ACHN (cell line): ENCODE results near the gene DECR2.

Experiments
- DNase-seq: peaks from one replicate; pipeline ENCODE4 v3.0.0-alpha.2; 2015
- in situ Hi-C: cut with HindIII; loops from 2 replicates; pipeline ENCODE4 v1.10.0; 2017; ENCODE audit warnings: low sequenced_read_pairs, low pct_ligation_motif_present, low pct_unique_long_range_greater_than_20kb

The DECR2 gene

DNA sequence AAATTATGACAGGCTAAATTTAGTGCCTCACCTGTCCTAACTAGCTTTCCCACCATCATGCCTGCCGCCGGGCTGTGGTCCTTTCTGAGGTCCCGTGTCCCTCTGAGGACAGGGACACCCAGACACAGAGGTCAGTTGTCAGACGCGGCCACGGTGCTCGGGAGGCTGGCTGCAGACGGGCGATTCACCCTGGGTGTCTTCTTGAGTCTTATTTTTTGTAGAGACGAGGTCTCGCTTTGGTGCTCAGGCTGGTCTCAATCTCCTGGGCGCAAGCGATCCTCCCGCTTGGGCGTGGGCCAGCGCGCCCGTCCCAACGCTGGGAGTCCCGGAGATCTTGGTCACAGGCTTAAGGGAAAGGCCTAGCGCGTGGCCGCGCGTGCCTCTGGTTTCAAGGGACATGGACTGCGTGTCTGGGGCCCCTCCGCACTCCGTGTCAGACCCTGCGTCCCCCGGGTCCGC lies 23.0 kb downstream of the DECR2 start:
- peak; percentile 64 for DNase-seq
- in situ Hi-C loops = no loop called here

DNA sequence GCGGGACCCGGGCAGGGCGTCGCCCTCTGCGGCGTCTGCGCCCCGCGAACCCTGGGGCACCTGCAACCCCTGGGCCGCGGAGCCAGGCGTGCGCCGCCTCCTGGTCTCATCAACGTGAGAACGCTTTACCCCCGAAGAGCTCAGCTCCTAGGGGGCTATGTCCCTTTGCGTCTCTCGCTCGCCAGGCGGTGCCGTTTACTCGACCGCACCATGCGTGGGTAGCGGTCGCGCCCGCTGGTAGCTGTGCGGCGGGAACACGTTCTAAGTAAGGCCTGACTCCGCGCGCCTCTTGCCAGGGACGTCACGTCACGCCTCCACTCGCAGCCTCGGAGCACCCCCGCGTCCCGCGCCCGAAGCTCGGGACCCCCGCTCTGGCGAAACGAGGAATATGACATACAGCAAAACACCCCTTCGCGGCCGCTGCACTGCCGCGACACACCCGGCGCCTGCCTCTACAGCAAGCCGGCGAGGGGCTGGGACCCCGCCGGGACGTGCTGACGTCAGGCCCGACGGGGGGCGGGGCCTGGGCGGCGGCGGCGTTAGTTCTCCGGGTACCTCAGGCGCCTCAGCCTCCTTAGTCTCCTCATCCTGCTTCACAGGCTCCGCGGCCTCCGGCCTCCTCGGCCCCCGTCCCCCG lies 23.5 kb downstream of the DECR2 start, which contains the start of gene RAB11FIP3:
RAB11FIP3 (plus strand) TSS at position 568 of the 637 bp plus-strand sequence. CDS start 358 bp downstream, outside the sequence.
- peak; percentile 80 for DNase-seq
- in situ Hi-C loops = no loop called here

DNA sequence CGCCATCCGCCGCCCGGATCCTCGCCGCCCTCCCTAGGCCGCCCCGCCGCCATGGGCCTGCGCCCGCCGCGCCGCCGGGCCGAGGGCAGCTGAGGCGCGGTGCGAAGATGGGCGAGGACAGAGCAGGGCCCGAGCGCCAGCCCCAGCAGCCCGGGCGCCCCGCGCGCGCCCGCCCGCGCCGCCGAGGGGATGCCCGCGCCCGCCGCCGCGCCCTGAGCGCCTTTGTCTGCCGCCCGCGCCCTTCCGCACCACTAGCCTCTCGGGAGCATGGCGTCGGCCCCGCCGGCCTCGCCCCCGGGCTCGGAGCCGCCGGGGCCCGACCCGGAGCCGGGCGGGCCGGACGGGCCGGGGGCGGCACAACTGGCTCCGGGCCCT lies 24.0 kb downstream of the DECR2 start:
- no peak for DNase-seq
- in situ Hi-C loops = no loop called here

DNA sequence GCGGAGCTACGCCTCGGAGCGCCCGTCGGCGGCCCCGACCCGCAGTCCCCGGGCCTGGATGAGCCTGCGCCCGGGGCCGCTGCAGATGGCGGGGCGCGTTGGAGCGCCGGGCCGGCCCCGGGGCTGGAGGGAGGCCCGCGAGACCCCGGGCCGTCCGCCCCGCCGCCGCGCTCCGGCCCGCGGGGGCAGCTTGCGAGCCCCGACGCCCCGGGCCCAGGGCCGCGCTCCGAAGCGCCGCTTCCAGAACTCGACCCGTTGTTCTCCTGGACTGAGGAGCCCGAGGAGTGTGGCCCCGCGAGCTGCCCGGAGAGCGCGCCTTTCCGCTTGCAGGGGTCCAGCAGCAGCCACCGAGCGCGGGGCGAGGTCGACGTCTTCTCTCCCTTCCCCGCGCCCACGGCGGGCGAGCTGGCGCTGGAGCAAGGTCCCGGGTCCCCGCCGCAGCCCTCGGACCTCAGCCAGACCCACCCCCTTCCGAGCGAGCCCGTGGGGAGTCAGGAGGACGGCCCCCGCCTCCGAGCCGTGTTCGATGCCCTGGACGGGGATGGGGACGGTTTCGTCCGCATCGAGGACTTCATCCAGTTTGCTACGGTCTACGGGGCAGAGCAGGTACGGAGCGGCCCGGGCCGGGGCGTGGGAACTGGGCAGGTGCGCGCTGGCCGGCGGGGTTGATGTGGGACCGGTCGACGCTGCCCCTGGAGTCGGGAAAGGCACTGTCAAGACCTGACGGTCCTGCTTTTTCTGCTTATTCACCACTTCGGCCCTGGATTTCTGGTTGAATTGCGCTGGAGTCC lies 24.6 kb downstream of the DECR2 start:
- in situ Hi-C loops = no loop called here
- peak; percentile 19 for DNase-seq

DNA sequence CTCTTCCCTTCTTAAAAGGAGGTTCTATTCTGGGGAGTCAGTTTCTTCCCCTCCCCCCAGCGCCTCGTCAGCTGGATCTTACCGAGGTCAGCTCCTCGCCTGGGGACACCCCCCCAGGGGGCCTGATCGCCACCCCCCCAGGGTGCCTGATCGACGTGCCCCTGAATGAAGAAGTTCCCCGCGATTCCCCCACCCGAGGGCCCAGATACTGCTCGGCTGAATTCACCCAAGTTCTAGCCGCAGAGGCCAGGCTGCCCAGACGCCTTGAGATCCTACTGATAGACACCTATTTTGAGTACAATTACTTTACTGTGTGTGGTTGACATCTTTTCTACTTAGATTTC lies 25.2 kb downstream of the DECR2 start:
- no peak for DNase-seq
- in situ Hi-C loops = no loop called here

DNA sequence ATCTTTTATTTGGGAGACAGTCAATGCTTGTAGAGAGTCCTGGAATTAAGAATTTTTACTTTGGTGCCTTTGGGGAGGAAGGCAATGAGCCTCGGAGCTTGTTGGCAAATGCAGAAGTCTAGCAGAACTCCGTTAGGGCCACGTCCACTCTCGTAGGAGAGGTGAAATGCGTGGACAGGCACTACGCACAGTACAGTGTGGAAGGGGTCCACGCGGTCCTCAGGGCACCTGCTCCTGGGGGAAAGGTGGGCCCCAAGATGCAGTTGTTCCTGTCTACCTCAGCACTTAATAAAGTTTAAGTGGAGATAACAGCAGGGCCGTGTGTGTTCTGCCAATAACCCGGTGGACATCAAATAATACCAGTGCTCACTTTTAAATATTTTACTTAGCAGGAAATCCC lies 25.6 kb downstream of the DECR2 start:
- no peak for DNase-seq

DNA sequence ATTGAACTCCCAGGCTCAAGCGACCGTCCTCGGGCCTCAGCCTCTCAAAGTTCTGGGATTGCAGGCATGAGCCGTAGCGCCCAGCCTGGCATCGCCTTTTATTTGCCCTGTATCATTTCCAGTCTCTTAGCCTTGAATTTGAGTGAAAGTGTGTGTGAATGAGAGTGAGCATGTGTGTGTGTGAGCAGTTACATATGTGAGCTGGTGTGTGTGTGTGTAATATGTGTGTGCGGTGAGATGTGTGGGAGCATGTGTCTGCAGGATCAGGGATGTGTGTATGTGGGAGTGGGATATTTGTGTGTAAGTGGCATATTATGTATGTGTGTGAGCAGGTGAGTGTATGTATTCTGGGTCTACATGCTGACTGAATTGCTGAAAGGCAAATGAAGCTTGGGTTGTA lies 29.2 kb downstream of the DECR2 start:
- in situ Hi-C loops = no loop called here
- no peak for DNase-seq

More for the DNA sequence above, 25.6 kb downstream of the DECR2 start:
- in situ Hi-C loops = no loop called here

DNA sequence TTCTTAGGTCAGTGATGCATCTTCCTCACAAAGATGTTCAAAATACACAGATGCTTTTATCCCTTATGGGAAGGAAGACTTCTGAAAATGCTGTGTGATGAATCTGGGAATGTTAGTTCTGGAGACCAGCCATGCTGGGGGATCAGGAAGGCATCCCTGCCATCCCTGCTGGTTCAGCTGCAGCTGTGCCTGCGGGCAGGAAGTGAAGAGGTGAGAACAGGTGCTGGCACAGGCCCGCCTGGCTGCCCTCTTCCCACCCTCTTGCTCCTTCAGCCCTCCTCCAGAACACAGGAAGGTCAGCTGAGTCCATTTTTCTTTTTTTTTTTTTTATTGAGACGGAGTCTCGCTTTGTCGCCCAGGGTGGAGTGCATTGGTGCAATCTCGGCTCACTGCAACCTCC lies 38.9 kb downstream of the DECR2 start:
- in situ Hi-C loops = no loop called here
- no peak for DNase-seq

DNA sequence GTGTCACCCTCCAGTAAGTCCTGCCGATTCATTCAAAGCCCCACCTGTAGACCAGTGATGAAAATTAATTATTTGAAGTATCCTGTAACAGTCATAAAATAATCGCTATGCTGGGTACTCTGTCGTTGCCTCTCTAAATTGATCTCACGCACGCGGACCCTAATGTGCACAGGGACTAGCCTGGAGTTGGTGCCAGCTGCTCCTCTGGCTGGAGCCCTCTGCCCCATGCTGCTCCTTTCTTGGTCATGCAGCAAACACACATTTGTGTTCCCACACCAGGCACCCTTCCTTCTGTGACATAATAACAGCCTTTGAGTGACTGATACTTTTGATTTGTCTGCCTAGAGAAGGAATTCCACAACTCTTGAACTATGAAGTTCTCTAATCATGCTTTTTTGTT lies 39.8 kb downstream of the DECR2 start:
- in situ Hi-C loops = no loop called here
- DNase-seq = no peak

DNA sequence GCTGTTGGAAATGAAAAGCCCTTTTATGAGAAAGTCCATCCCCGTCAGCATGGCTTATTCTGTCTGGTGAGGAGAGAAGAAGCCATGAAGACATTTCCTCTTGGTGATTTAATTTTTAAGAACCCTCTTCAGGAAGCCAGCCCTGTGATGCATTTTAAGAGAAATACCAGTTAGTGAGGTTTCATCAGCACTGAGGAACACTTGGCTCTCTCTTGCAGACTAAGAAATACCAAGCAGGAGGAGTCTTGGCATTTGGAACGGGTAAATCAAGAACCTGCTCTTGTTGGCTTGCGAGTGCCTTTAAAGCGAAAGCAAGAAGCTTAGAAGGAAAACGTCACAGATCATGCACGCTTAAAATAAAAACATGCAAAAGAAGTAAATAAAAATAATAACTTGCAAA lies 41.3 kb downstream of the DECR2 start:
- in situ Hi-C loops = no loop called here
- no peak for DNase-seq

DNA sequence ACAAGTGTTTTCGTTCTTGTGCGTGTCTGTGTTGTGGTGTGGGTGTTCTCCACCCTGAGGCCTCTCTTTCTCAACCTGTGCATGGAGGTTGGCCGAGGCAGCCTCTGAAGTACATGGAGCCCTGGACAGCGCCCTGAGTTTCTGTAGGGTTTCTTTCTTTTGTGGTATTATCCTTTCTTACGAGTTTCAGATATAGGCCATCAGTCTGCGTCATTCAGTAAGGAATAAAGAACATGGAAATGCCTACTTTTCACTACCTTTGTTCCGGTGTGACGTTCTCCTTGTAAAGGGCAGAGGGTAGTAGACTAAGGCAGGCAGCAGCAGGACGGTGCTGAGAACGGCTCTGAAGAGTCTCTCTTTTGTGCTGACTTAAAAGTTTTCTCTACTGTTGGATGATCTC lies 42.3 kb downstream of the DECR2 start:
- DNase-seq = no peak
- in situ Hi-C loops = no loop called here

DNA sequence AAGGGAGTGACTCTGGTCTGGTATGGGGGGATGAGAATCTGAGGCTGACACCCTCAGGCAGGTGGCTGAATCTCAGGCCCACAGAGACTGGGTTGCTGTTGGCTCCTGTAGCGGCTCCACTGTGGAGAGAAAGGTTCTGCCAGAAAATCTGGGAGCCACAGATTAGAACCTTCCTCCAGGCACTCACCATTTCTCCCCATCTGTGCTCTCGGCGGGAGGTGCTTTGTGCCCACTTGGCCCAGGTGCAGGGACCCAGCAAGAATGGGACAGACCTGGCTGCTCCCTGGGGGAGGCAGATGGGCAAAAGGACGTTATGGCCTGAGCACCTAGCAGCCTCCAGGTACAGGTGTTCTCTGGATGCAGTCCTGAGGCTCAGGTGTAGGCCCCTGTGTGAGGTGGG lies 43.9 kb downstream of the DECR2 start:
- in situ Hi-C loops = no loop called here
- DNase-seq = no peak

DNA sequence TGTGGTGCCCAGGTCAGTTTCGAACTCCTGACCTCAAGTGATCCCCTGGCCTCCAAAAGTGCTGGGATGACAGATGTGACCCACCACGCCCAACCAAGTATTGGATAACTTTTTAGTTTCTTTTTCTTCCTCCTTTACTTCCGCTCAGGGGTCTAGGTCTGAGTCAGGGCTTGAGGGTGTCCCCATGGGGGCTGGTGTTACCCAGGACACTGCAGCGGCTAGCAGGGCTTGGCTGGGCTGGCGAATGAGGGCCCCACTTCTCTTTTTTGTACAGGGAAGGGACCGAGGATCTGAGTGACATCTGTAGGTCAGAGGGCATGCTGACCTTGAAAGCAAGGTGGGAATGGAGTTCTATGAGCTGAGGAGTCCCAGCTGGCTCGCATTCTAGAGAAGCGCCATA lies 48.7 kb downstream of the DECR2 start:
- in situ Hi-C loops = no loop called here
- DNase-seq = no peak

DNA sequence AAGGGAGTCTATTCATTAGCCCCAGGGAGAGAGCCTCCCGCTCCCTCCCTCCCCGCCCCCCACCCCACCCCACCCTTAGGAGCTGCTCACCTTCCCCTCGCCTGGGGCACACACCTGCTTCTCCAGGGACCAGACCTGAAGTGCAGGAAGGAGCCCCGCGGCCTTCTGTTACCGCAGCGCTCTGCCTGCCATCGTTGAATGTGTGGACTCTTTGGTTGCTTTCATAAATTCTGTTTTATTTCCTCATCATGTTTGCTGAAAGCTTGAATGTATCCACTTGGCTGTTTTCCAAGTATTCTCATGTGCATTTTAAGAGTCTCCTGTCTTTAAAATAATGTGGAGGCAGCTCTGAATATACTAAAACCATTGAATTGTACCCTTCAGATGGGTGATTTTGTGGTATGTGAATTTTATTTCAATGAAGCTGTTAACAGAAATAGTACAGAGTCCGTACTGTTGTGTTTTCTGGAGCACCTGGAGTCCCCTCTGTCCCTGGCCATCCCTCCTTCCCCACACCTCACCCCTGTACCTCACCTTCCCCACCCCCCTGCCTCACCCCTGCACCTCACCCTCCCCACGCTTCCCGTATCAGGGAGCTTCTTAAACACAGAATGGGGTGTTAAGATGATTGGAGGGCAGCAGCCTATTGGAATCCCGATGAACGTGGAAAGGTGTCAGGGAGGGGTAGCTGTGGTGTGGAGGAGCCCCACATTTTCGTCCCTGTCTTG lies 49.3 kb downstream of the DECR2 start:
- in situ Hi-C loops = no loop called here
- no peak for DNase-seq

DNA sequence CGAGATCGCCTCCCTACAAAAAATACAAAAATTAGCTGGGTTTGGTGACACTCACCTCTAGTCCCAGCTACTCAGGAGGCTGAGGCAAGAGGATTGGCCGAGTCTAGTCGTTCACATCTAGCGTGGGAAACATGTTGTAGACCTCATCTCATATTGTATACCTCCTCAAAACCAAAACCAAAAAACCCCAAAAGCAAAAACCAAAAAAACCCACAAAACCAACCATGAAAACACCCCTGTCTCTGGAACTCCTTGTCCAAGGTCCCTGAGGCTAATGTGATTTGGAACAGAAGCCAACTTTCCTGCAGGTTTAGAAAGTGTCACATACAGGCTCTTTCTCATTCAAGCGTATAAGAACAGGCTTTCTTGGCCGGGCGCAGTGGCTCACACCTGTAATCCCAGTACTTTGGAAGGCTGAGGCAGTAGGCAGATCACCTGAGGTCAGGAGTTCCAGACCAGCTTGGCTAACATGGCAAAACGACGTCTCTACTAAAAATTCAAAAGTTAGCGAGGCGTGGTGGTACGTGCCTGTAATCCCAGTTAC lies 52.8 kb downstream of the DECR2 start:
- in situ Hi-C loops = no loop called here
- DNase-seq = no peak

DNA sequence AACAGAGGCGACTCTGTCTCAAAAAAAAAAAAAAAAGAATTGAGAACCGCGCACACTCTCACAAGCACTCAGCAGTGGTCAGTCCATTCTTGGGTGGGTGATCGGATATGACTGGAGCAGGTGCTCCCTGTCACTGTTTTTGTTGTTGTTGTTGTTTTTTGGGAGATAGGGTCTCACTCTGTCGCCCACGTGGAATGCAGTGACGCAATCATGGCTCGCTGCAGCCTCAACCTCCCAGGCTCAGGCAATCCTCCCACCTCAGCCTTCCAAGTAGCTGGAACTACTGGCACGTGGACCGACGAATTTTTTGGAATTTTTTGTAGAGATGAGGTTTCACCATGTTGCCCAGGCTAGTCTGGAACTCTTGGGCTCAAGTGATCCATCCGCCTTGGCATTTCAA lies 53.8 kb downstream of the DECR2 start:
- DNase-seq = no peak
- in situ Hi-C loops = no loop called here

DNA sequence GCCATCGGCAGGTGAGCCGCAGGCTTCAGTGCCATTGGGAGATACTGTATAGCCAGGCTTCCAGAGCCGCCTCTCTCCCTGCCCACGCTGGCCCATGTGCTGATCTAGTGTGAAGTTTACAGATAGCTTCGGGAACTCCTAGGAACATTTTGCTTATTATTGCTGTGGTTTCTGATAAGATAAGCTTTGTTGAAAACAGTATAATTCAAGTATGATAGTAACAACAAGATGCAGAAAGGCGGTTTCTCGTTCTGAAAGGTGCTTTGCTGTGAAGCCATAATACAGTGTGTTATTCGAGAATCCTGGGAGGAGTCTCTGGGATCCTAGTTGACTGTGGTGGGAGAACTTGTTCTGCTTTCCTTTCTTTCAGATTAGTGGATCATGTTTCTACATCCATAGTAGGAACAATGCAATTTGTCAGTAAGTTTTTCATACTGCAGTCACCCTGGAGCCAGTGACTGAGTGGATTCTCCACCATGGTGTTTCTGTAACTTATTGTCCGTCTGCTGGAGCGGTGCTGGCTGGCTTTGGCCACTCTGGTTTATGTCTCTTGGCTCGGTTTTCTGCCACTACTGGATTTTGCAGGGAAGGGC lies 55.3 kb downstream of the DECR2 start:
- no peak for DNase-seq
- in situ Hi-C loops = no loop called here

DNA sequence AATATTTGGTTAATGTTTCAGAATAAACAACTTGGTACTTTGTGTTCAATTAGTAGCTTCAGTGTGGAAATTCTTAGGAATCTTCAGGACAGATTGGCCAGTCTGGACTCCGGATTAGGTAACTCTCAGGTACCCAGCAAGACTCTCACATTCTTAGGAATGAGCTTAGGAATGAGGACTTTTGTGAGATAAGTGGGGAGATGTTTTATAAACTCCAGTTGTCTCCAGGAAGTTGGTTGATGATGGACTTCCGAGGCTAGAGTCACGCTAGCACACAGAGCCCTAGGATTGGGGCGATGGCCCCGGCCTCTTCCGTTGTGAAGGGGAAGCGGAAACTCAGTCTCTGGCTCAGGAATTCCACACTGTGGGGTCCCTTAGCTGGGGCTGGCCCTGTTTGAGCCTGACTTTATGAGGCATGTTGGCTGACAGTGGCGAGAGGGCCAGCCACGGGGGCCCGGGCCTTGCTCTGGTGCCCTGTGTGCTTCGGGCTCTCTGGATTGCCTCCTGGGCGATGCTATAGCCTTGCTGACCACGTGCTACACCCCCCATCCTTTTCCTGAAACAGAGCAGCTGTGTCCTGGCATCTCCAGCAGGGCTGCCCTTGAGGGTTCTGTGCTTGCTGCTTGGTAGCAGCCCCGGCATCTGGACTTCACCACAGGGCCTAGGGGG lies 56.2 kb downstream of the DECR2 start:
- DNase-seq = no peak
- in situ Hi-C loops = no loop called here

DNA sequence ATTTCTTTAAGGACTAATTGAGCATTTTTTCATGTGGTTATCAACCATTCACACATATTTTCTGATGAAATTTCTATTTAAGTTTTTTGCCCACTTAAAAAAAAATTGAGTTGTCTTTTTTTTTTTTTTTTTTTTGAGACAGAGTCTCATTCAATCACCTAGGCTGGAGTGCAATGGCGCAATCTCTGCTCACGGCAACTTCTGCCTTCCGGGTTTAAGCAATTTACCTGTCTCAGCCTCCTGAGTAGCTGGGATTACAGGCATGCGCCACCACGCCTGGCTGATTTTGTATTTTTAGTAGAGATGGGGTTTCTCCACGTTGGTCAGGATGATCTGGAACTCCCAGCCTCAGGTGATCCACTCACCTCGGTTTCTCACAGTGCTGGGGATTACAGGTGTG lies 58.1 kb downstream of the DECR2 start:
- in situ Hi-C loops = no loop called here
- DNase-seq = no peak
